PC-3 (cell line): ENCODE measurements around the gene TMBIM1. TPM values are rescaled to one million over a fixed set of nuclear protein-coding genes. Genes with fewer than 3 reads are reported as not detected.

Experiments
- ATAC-seq: fragments of 200-7000 bp; cut with Tn5 transposase; 2 replicates; pipeline ENCODE4 v1.9.1; 2020; ENCODE audit warnings: mild to moderate bottlenecking, moderate library complexity
- BruUV-seq: library from RNA; stranded (reverse); fragments of 400-500 nt; replicated peaks from 2 replicates; lab custom pipeline; 2021; lab: Mats Ljungman, UMichigan
- CTCF ChIA-PET: fragments of 300-600 bp; sonication (Branson Sonifier 250); formaldehyde crosslinking; loops from one replicate; lab custom pipeline; 2022; ENCODE audit warnings: antibody characterized with exemption; lab: Charles Lee
- POLR2A ChIA-PET: fragments of 300-600 bp; sonication (Branson Sonifier 250); formaldehyde crosslinking; loops from one replicate; lab custom pipeline; 2022; ENCODE audit warnings: antibody characterized with exemption; ENCODE audit not compliant: unreplicated experiment; lab: Charles Lee
- DNase-seq: peaks from one replicate; pipeline ENCODE4 v3.0.0-alpha.2; 2015
- H2AFZ ChIP-seq: fragments of 300-600 bp; sonication (generic); 2 replicates; pipeline ENCODE4 v1.6.0; 2016; ENCODE audit warnings: antibody characterized with exemption, low read length
- H3F3A ChIP-seq: fragments of 300-600 bp; sonication (generic); one replicate; pipeline ENCODE4 v1.6.0; 2017; ENCODE audit warnings: antibody characterized with exemption, low read length, control low read depth, mild to moderate bottlenecking; ENCODE audit not compliant: unreplicated experiment
- H3K27ac ChIP-seq: fragments of 300-600 bp; sonication (generic); 2 replicates; pipeline ENCODE4 v1.5.1; 2016; ENCODE audit warnings: mild to moderate bottlenecking, low read length
- H3K27me3 ChIP-seq: fragments of 300-600 bp; sonication (generic); 2 replicates; pipeline ENCODE4 v1.6.1; 2016; ENCODE audit warnings: low read length, mixed read lengths
- H3K36me3 ChIP-seq: fragments of 300-600 bp; sonication (generic); 2 replicates; pipeline ENCODE4 v1.6.1; 2016; ENCODE audit warnings: low read depth, mixed run types, low read length, mixed read lengths
- H3K4me1 ChIP-seq: fragments of 300-600 bp; sonication (generic); 2 replicates; pipeline ENCODE4 v1.5.1; 2016; ENCODE audit warnings: low read length; ENCODE audit not compliant: insufficient read depth
- H3K4me2 ChIP-seq: fragments of 300-600 bp; sonication (generic); 2 replicates; pipeline ENCODE4 v1.6.0; 2016; ENCODE audit warnings: low read length
- H3K4me3 ChIP-seq: fragments of 300-600 bp; sonication (generic); 2 replicates; pipeline ENCODE4 v1.5.1; 2016; ENCODE audit warnings: mild to moderate bottlenecking, low read length, mixed read lengths
- H3K79me2 ChIP-seq: fragments of 300-600 bp; sonication (generic); 2 replicates; pipeline ENCODE4 v1.6.1; 2017; ENCODE audit warnings: low read length, mixed read lengths
- H3K9ac ChIP-seq: fragments of 300-600 bp; sonication (generic); 2 replicates; pipeline ENCODE4 v1.6.0; 2016; ENCODE audit warnings: mild to moderate bottlenecking, low read length
- H3K9me2 ChIP-seq: fragments of 300-600 bp; sonication (generic); replicated peaks from 2 replicates; pipeline ENCODE4 v1.6.1; 2016; ENCODE audit warnings: mixed run types, low read length, mixed read lengths
- H3K9me3 ChIP-seq: fragments of 300-600 bp; sonication (generic); 2 replicates; pipeline ENCODE4 v1.6.1; 2016; ENCODE audit warnings: low read length, mixed read lengths
- H4K20me1 ChIP-seq: fragments of 300-600 bp; sonication (generic); 2 replicates; pipeline ENCODE4 v1.6.1; 2016; ENCODE audit warnings: low read length, mixed read lengths
- CTCF ChIP-seq: fragments of 300-600 bp; sonication (generic); conservative IDR thresholded peaks from 2 replicates; pipeline ENCODE4 v1.5.1; 2017; ENCODE audit warnings: antibody characterized with exemption, low read depth, mild to moderate bottlenecking, low read length
- EZH2 ChIP-seq: fragments of 300-600 bp; sonication (generic); IDR thresholded peaks from one replicate; pipeline ENCODE4 v1.6.1; 2017; ENCODE audit warnings: antibody characterized with exemption, mild to moderate bottlenecking, low read length; ENCODE audit not compliant: unreplicated experiment
- EZH2phosphoT487 ChIP-seq: fragments of 300-600 bp; sonication (generic); IDR thresholded peaks from 2 replicates; pipeline ENCODE4 v1.6.1; 2018; ENCODE audit warnings: mild to moderate bottlenecking, antibody characterized with exemption, low read length, borderline replicate concordance
- intact Hi-C: fragments of 100-400 bp; cut with micrococcal nuclease; formaldehyde crosslinking; loops from 2 replicates; pipeline ENCODE4 v1.9.0; 2023
- total RNA-seq: library from RNA; depleted of rRNA; stranded (reverse); fragments of >200 nt; gene quantifications from 2 replicates; pipeline ENCODE4 v1.2.3, GENCODE V29; 2014

Gene TMBIM1
- total RNA-seq, 1 experiment from 2014 or later = 45.0 TPM

DNA sequence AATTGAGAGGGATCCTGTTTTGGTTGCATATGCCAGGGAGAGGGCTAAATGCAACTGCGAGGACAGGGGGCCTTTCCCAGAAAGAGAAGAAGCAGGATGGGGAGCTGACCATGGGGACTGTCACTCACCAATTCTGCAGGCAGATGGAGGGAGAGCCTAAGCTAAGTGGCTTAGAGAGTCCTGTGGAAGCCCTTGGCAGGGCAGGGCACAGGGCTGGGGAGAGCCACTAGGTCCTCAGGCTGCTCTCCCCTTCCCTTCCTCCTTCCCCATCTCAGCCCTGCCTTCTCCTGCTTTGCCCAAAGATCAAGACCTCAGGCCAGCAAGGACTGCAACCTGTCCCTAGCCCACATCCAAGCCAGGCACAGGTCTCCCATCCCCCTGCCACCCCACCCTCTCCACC, 40.0 kb upstream of the TMBIM1 start:
- CTCF ChIA-PET = interaction anchor here (0.7 kb wide), 1 partner anchor 259 kb away, joined by 3 read pairs; no protein-coding TSS in a partner anchor

GRCh38 chr2:218331745-218332144, 39.4 kb upstream of the TMBIM1 start:
- Histone ChIP-seq H3K27ac (no peak overlapping the region), H3K4me2 (no peak overlapping the region), H3K79me2 (no peaks in the 10 kb centered on the region), H3K4me3 (no peak overlapping the region), H3K4me1 (no peaks in the 10 kb centered on the region), H4K20me1 (no peaks in the 10 kb centered on the region), H3K9ac (no peak overlapping the region), H3F3A (no peaks in the 10 kb centered on the region), H3K36me3 (no peaks in the 10 kb centered on the region), H3K9me2 (no peaks in the 10 kb centered on the region), H2AFZ (no peak overlapping the region), H3K27me3 (no peaks in the 10 kb centered on the region), H3K9me3 (no peaks in the 10 kb centered on the region)
- ChIA-PET CTCF (interaction anchor here (0.7 kb wide), 1 partner anchor 260 kb away, joined by 3 read pairs; no protein-coding TSS in a partner anchor), POLR2A (no interaction called here)
- DNase-seq = no peak
- intact Hi-C loops = no loop called here
- BruUV-seq = no TSS peak
- TF ChIP-seq EZH2phosphoT487 = no peak
- TF ChIP-seq CTCF = no peak
- TF ChIP-seq EZH2 = no peak
- no peak for ATAC-seq

More for the DNA sequence above, 40.0 kb upstream of the TMBIM1 start:
- no TSS peak for BruUV-seq
- Histone ChIP-seq H3K9ac (no peak overlapping the region), H3K27me3 (no peaks in the 10 kb centered on the region), H3K27ac (no peak overlapping the region), H3K9me2 (no peaks in the 10 kb centered on the region), H3K79me2 (no peaks in the 10 kb centered on the region), H3K36me3 (no peaks in the 10 kb centered on the region), H3K4me3 (no peak overlapping the region), H2AFZ (no peak overlapping the region), H3F3A (no peaks in the 10 kb centered on the region), H4K20me1 (no peaks in the 10 kb centered on the region), H3K9me3 (no peaks in the 10 kb centered on the region), H3K4me1 (no peaks in the 10 kb centered on the region), H3K4me2 (no peak overlapping the region)
- DNase-seq (no peak), ATAC-seq (no peak)
- intact Hi-C loops = no loop called here
- TF ChIP-seq EZH2phosphoT487 = no peak
- no peak for TF ChIP-seq CTCF
- no peak for TF ChIP-seq EZH2
- POLR2A ChIA-PET = no interaction called here

GRCh38 chr2:218329826-218330593, 37.7 kb upstream of the TMBIM1 start:
- no TSS peak for BruUV-seq
- Histone ChIP-seq H3K9me2 (no peaks in the 10 kb centered on the region), H2AFZ (no peak overlapping the region), H3K36me3 (no peaks in the 10 kb centered on the region), H3K9me3 (no peaks in the 10 kb centered on the region), H3K79me2 (no peaks in the 10 kb centered on the region), H3K9ac (no peak overlapping the region), H3K4me3 (no peak overlapping the region), H4K20me1 (no peaks in the 10 kb centered on the region), H3K4me2 (no peak overlapping the region), H3K27me3 (no peaks in the 10 kb centered on the region), H3K4me1 (no peaks in the 10 kb centered on the region), H3F3A (no peaks in the 10 kb centered on the region), H3K27ac (no peak overlapping the region)
- ChIA-PET CTCF (no interaction called here), POLR2A (no interaction called here)
- TF ChIP-seq EZH2 (no peak), CTCF (no peak), EZH2phosphoT487 (no peak)
- DNase-seq (no peak), ATAC-seq (no peak)
- intact Hi-C loops = no loop called here
